Testis (tissue), 2 donors: ENCODE data around the gene SNORC.

ENCODE experiments used
- CTCF ChIP-seq, 3 experiments: fragments of 450-650 bp in 2 of 3; fragments of 200-600 bp in 1 of 3; sonication (generic) in 1 of 3; IDR thresholded peaks; one replicate each; pipeline ENCODE4 v1.5.1; 2016 to 2019; ENCODE audit warnings: antibody characterized with exemption in 3 of 3, mild to moderate bottlenecking in 2 of 3, moderate library complexity in 1 of 3
- POLR2A ChIP-seq: fragments of 450-650 bp; IDR thresholded peaks from one replicate; pipeline ENCODE4 v1.6.1; 2017; ENCODE audit warnings: antibody characterized with exemption, mild to moderate bottlenecking, moderate library complexity

- no peak for TF ChIP-seq CTCF (IDR thresholded peaks at IDR 0.05)
- no peak for TF ChIP-seq POLR2A
Observed at GRCh38 chr2:232884549-232885263, 14.6 kb downstream of the SNORC start.
